SW 1271 (cell line): ENCODE data around the gene SPACA4.
A peak's percentile ranks its signal among the peaks of the same experiment; 100 is the strongest.

Experiments used
- DNase-seq, 2 experiments: peaks; one replicate each; lab custom pipeline; 2025; lab: John Stamatoyannopoulos, UW

SPACA4 gene

DNA sequence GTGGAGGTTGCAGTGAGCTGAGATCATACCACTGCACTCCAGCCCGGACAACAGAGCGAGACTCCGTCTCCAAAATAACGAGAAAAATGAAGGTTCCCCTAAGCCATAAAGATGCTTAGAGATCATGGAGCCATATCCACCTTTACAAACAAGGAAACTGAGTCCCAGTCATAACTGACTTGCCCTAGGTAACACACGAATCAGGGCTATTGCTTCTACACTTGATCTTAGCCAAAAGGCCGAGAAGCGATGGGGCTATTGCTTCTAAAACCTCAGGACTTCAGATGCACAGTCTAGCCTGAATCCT is 27.4 kb downstream of the SPACA4 start:
- DNase-seq, result no peak

- DNase-seq, result peak; percentile 82 to 92
Observed at GRCh38 chr19:48634424-48635262, 28.1 kb downstream of the SPACA4 start.

GRCh38 chr19:48635263-48635965 is 28.9 kb downstream of the SPACA4 start:
- DNase-seq, result peak in 1 of 2 experiments; percentile 42

GRCh38 chr19:48635966-48636858 is 29.7 kb downstream of the SPACA4 start:
- DNase-seq, result no peak

DNA sequence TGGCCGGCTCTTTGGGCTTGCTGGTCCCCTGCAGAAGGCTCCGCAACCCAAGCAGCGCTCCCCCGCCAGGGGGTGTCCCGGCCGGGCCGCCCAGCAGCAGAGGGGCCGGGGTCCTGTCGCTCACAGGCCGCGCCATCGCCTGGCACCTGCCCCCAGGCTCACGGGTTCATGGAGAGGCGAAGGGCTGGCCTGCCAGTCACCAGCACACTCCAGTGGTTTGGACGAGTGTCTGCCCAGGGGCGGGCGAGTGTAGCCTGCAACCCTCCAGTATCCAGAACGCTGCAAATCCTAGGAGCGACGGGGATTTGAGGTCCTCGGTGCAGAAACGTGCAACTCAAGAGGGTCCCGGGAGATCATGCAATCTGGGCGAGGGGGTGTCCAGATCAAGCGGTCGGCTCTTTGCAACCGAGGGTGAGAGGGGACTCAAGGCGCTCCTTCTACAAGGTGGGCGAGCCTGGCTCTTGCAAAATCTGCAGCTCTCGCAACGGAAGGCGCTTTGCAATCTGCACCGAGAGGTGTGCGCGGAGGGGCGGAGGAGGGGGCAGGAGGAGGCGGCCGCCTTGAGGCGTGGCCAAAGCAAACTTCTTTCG is 30.4 kb downstream of the SPACA4 start, which contains the start of gene DBP:
Gene DBP, minus strand, starts transcription at position 521 of the 590 bp plus-strand sequence. Its CDS starts 385 bp downstream, at position 136.
- DNase-seq, result no peak

- DNase-seq, result peak; percentile 88 to 95
Observed at GRCh38 chr19:48637449-48637947, 31.0 kb downstream of the SPACA4 start.

- DNase-seq, result peak; percentile 51 to 86
Observed at GRCh38 chr19:48637948-48638830, 31.6 kb downstream of the SPACA4 start.

- no peak for DNase-seq
Observed at GRCh38 chr19:48638831-48639381, 32.4 kb downstream of the SPACA4 start.

DNA sequence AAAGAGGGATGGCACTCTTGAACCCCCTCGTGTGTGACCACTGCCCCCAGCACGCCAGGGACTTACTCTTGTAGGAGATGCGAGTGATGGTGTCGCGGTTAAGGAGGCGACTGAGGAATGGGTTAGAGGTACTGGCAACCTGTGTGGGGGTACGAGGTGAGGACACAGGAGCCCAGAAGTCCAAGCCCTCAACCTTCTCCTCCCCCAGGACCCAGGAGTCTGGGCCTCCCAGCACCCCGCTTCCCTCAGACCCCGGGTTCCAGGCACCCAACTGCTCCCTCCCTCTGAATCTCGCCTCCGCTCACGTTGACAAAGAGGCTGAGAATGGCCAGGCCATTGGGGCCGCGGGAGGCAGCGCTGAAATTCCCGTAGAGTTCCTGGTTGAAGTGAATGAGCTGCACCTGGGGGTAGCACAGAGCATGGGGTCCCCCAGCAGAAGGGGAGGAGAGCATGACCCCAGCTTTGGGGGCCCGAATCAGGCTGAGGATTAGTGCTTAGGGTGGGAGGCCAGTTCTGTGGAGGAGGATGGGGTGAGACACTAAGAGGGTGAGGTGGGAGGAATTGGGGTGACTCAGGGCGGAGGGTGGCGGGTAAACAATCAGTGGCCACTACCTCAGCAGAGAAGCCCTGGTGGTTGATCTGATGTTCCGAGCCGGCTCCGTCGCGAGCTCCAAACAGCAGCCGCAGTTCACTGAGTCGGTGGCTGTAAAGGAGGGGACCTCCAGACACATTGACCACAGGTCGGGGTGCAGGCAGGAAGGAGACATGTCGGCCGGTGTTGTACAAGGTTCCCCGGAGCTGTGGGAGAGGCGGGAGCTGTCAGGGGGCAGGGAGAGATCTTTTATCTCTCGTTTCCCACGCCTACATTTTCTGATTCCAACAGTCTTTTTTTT is 33.2 kb downstream of the SPACA4 start:
- no peak for DNase-seq

GRCh38 chr19:48641850-48642249 is 35.3 kb downstream of the SPACA4 start:
- no peak for DNase-seq

DNA sequence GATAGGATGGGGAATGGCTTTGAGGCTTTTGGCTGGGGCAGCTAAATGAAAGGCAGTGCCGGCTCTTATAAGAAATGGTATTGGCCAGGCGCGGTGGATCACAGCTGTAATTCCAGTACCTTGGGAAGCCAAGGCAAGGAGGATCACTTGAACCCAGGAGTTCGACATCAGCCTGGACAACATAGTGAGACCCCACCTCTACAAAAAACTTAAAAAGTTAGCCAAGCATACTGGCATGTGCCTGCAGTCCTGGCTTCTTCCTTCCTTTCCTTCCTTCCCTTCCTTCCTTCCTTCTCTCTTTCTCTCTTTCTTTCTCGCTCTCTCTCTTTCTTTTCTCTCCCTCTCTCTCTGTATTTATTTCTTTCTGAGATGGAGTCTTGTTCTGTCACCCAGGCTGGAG is 36.3 kb downstream of the SPACA4 start:
- DNase-seq, result no peak

- no peak for DNase-seq
Observed at GRCh38 chr19:48644355-48644754, 37.8 kb downstream of the SPACA4 start.

DNA sequence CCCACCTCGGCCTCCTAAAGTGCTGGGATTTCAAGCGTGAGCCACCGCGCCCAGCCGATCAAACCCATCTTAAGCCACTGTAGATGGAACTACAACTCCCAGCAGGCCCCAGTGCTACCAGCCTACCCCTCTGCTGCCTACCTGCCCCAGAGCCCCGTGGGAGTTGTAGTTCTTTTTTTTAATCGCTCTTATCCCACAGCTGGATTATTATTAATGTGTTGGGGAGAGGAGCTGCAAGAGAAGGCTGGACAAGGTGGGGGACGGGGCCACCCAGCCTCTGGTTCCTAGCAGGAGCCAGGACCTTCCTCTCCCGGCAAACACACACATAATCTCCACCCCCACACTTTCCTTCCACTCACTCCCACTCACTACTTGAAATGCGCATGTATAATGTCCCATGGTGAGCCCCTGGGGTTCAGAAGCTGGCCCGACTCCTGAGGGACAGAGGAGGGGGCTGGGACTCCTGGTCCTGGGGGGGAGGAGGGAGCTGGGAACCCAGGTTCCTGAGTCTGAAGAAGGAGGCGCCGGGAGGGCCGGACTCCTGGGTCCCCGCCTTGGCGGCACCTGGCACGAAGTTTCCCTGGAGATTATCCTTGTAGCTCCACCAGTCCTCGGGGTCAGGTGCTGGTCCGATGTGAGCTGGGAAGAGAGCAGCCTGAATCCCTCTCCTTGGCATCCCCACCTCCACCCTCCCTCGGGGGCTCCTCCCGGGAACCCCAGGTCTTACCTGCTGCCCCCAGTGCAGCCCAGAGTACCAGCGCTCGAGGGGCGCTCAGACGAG is 38.5 kb downstream of the SPACA4 start:
- peak; percentile 18 to 76 for DNase-seq

GRCh38 chr19:48645620-48646000 is 39.1 kb downstream of the SPACA4 start:
- peak in 1 of 2 experiments; percentile 46 for DNase-seq

- peak; percentile 49 to 77 for DNase-seq
Observed at GRCh38 chr19:48646001-48646721, 39.6 kb downstream of the SPACA4 start, which contains the start of gene CA11. Gene CA11, minus strand, starts transcription at chr19:48646187. Its CDS starts 555 bp downstream, at chr19:48645632.

- DNase-seq, result no peak
Observed at GRCh38 chr19:48646722-48647216, 40.2 kb downstream of the SPACA4 start.

DNA sequence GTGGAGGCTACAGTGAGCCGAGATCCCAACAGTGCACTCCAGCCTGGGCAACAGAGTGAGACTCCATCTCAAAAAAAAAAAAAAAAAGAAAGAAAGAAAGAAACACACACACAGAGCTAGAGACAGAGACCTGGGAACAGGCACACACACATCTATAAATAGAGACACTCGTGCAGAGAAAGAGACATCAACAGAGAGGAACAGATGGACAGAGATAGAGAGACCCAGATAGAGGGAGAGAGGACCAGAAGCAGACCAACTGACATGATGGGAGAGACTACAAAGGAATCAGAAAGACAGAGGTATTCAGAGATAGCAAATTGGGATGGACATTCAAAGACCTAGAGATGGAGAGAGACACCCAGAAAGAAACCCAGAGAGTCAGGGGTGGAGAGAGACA is 41.6 kb downstream of the SPACA4 start:
- DNase-seq, result no peak
